Memory B cell (primary cell): Measurements from ENCODE around the gene C16orf74.

Experiments used
- ATAC-seq: fragments of 150-1000 bp; cut with Tn5 transposase; 2 replicates; pipeline ENCODE4 v1.10.0; 2021; ENCODE audit warnings: low read depth, mild to moderate bottlenecking, moderate library complexity
- DNase-seq, 2 donors: peaks; one replicate each; pipeline ENCODE4 v3.0.0; 2022; ENCODE audit warnings: low spot score in 2 of 2
- H3K27ac Mint-ChIP-seq: one replicate; pipeline ENCODE4 v1.8.0; 2022; ENCODE audit warnings: mild to moderate bottlenecking, moderate library complexity, mixed read lengths
- H3K27me3 Mint-ChIP-seq: one replicate; pipeline ENCODE4 v1.8.0; 2022; ENCODE audit warnings: mixed read lengths
- H3K36me3 Mint-ChIP-seq: one replicate; pipeline ENCODE4 v1.8.0; 2022; ENCODE audit warnings: mild to moderate bottlenecking, mixed read lengths
- H3K4me1 Mint-ChIP-seq: one replicate; pipeline ENCODE4 v1.8.0; 2022; ENCODE audit warnings: mixed read lengths
- H3K4me3 Mint-ChIP-seq: one replicate; pipeline ENCODE4 v1.8.0; 2022; ENCODE audit warnings: mild to moderate bottlenecking, moderate library complexity, mixed read lengths
- H3K9me3 Mint-ChIP-seq: one replicate; pipeline ENCODE4 v1.8.0; 2022; ENCODE audit warnings: mixed read lengths

C16orf74 gene

GRCh38 chr16:85711982-85712587 is 38.8 kb downstream of the C16orf74 start:
- Mint-ChIP-seq H3K4me3 (no peak overlapping the region), H3K9me3 (no peaks in the 10 kb centered on the region), H3K36me3 (peaks cover 10% of the 10 kb centered on the region), H3K27ac (no peak overlapping the region), H3K27me3 (no peaks in the 10 kb centered on the region), H3K4me1 (peaks cover 6% of the 10 kb centered on the region)
- DNase-seq (no peak), ATAC-seq (no peak)

DNA sequence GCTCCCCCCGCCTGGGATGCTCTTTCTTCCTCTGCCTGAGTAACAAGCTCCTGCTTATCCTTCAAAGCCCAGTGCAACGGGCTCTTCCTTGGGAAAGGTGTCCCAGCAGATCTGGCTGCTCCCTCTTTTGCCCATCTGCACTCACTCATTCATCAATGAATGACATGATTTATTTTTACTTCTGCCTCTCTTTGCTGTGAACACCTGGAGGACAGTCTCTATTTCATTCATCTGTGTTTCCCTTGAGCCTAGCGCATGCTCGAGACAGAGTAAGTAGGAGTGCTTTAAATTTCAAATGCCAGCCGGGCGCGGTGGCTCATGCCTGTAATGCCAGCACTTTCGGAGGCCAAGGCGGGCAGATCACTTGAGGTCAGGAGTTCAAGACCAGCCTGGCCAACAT is 40.2 kb downstream of the C16orf74 start:
- Mint-ChIP-seq H3K4me3 (no peak overlapping the region), H3K4me1 (peaks cover 6% of the 10 kb centered on the region), H3K27ac (no peak overlapping the region), H3K36me3 (peaks cover 14% of the 10 kb centered on the region), H3K27me3 (peaks cover 2% of the 10 kb centered on the region), H3K9me3 (no peaks in the 10 kb centered on the region)
- ATAC-seq, result no peak
- no peak for DNase-seq

- peaks cover 14% of the 10 kb centered on the region for H3K36me3 Mint-ChIP-seq
- no peak overlapping the region for H3K27ac Mint-ChIP-seq
- no peak for DNase-seq
- H3K9me3 Mint-ChIP-seq, result no peaks in the 10 kb centered on the region
- ATAC-seq, result no peak
- peaks cover 3% of the 10 kb centered on the region for H3K4me1 Mint-ChIP-seq
- no peak overlapping the region for H3K4me3 Mint-ChIP-seq
- peaks cover 2% of the 10 kb centered on the region for H3K27me3 Mint-ChIP-seq
Measured at GRCh38 chr16:85709766-85710585, 40.9 kb downstream of the C16orf74 start.

DNA sequence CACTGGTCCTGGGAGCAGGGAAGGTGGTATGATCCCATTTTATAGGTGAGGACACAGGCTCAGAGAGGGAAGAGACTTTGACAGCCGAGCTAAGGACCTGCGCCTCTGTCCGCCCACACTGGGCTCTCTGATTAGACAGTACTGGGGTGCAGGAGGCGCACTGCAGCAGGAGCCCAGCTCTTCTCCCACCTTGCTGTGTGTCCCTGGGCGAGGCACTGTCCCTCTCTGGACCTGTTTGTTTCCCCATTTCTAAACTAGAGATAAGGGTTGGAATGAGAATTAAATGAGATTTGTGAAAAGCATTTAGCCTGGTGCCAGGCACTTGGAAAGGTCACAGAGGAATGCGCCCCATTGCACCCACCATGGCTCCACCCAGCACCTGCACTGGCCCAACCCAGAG is 42.6 kb downstream of the C16orf74 start:
- Mint-ChIP-seq H3K4me1 (peaks cover 3% of the 10 kb centered on the region), H3K4me3 (no peak overlapping the region)

DNA sequence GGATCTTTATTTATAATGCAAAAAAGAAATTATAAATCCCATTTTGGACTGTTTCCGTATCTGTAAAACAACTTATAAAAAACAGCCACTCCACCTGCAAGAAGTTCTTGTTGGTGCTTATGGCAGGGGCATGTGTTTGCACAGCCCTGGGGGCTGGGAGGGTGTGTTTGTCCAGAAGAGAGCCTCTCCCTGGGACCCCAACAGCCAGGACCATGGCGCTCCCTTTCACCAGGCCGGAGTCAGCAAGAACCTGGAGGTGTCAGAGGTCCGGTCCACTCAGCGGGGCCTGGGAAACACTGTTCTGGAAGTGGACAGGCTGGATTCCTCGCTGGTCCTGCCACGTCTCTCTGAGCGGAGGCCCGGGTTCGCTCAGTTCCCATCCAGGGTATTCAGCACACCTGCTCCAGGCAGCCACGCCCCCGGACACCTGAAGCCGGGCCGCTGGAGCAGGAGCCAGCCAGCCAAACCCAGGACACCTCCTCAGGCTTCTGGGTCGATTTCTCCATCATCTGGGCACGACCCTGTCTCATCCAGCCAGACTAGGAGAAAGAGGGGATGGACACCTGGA is 43.3 kb downstream of the C16orf74 start:
- Mint-ChIP-seq H3K9me3 (no peaks in the 10 kb centered on the region), H3K4me1 (peaks cover 3% of the 10 kb centered on the region), H3K27ac (no peak overlapping the region), H3K27me3 (peaks cover 2% of the 10 kb centered on the region), H3K4me3 (no peak overlapping the region), H3K36me3 (peaks cover 12% of the 10 kb centered on the region)
- DNase-seq, result no peak
- ATAC-seq, result no peak

More for the DNA sequence above, 42.6 kb downstream of the C16orf74 start:
- Mint-ChIP-seq H3K27ac (no peak overlapping the region), H3K27me3 (peaks cover 2% of the 10 kb centered on the region), H3K36me3 (peaks cover 14% of the 10 kb centered on the region), H3K9me3 (no peaks in the 10 kb centered on the region)
- ATAC-seq (no peak), DNase-seq (no peak)

- H3K36me3 Mint-ChIP-seq, result peaks cover 6% of the 10 kb centered on the region
- DNase-seq (no peak), ATAC-seq (no peak)
- H3K4me3 Mint-ChIP-seq, result no peak overlapping the region
- peaks cover 3% of the 10 kb centered on the region for H3K4me1 Mint-ChIP-seq
- peaks cover 2% of the 10 kb centered on the region for H3K27me3 Mint-ChIP-seq
- no peak overlapping the region for H3K27ac Mint-ChIP-seq
- H3K9me3 Mint-ChIP-seq, result no peaks in the 10 kb centered on the region
Measured at GRCh38 chr16:85706449-85707034, 44.4 kb downstream of the C16orf74 start.

GRCh38 chr16:85704900-85705846 is 45.7 kb downstream of the C16orf74 start:
- no peaks in the 10 kb centered on the region for H3K9me3 Mint-ChIP-seq
- ATAC-seq (no peak), DNase-seq (no peak)
- H3K36me3 Mint-ChIP-seq, result peaks cover 3% of the 10 kb centered on the region
- peaks cover 3% of the 10 kb centered on the region for H3K4me1 Mint-ChIP-seq
- H3K27me3 Mint-ChIP-seq, result peaks cover 2% of the 10 kb centered on the region
- no peak overlapping the region for H3K4me3 Mint-ChIP-seq
- H3K27ac Mint-ChIP-seq, result no peak overlapping the region

GRCh38 chr16:85704011-85704410 is 46.9 kb downstream of the C16orf74 start:
- Mint-ChIP-seq H3K27ac (no peak overlapping the region), H3K36me3 (peaks cover 3% of the 10 kb centered on the region), H3K4me1 (peaks cover 3% of the 10 kb centered on the region), H3K9me3 (no peaks in the 10 kb centered on the region), H3K4me3 (no peak overlapping the region), H3K27me3 (peaks cover 2% of the 10 kb centered on the region)
- DNase-seq, result no peak
- no peak for ATAC-seq

GRCh38 chr16:85699628-85700027 is 51.3 kb downstream of the C16orf74 start:
- peaks cover 5% of the 10 kb centered on the region for H3K27me3 Mint-ChIP-seq
- H3K4me3 Mint-ChIP-seq, result no peak overlapping the region
- no peaks in the 10 kb centered on the region for H3K9me3 Mint-ChIP-seq
- H3K36me3 Mint-ChIP-seq, result no peaks in the 10 kb centered on the region
- H3K4me1 Mint-ChIP-seq, result no peaks in the 10 kb centered on the region
- DNase-seq, result no peak
- H3K27ac Mint-ChIP-seq, result no peak overlapping the region
- ATAC-seq, result no peak

- Mint-ChIP-seq H3K4me3 (no peak overlapping the region), H3K27me3 (peaks cover 5% of the 10 kb centered on the region), H3K36me3 (no peaks in the 10 kb centered on the region), H3K9me3 (no peaks in the 10 kb centered on the region), H3K4me1 (no peaks in the 10 kb centered on the region), H3K27ac (no peak overlapping the region)
- no peak for DNase-seq
- no peak for ATAC-seq
Measured at GRCh38 chr16:85698935-85699558, 51.8 kb downstream of the C16orf74 start.

GRCh38 chr16:85698459-85698891 is 52.4 kb downstream of the C16orf74 start:
- ATAC-seq (no peak), DNase-seq (no peak)
- Mint-ChIP-seq H3K9me3 (no peaks in the 10 kb centered on the region), H3K27ac (no peak overlapping the region), H3K36me3 (no peaks in the 10 kb centered on the region), H3K4me3 (no peak overlapping the region), H3K27me3 (peaks cover 5% of the 10 kb centered on the region), H3K4me1 (no peaks in the 10 kb centered on the region)

DNA sequence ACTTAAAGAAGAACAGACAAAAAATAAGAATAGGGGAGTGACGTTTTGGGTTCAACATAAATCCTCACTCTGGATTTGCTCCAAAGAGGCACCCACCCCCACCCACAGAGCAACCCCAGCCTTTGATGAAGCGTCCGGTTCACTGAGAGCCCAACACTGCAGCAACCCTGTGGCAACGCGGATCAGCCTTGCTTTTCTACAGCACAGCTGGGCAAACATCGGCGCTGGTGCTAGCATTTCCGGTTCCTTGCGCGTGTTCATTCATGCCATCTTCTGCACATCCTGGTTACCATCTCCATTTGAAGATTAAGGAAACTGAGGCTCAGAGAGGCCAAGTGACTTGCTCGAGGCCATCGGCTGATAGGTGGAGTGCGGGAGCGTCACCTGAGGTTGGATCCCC is 53.5 kb downstream of the C16orf74 start:
- ATAC-seq, result no peak
- no peak for DNase-seq
- no peaks in the 10 kb centered on the region for H3K9me3 Mint-ChIP-seq
- H3K4me3 Mint-ChIP-seq, result no peak overlapping the region
- H3K27me3 Mint-ChIP-seq, result peaks cover 7% of the 10 kb centered on the region
- H3K36me3 Mint-ChIP-seq, result no peaks in the 10 kb centered on the region
- H3K27ac Mint-ChIP-seq, result no peak overlapping the region
- H3K4me1 Mint-ChIP-seq, result no peaks in the 10 kb centered on the region

DNA sequence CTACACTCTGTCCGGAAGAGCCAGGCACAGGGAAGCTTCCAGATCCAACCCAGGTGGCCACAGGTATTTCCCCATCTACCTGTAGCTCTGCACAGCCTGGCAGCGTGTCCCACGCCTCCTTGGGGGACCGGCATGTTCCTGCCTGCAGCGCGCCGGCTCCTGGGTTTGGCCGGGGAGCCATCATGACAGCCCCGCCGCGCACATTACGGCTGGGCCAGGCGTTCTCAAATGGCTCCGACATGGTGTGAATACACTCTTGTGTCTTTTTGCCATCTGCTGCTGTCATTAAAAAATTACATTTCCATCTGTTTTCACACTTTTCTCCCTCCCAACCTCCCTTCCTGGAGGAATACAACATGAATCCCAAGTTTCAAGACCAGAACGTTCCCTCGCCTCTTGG is 54.1 kb downstream of the C16orf74 start:
- no peaks in the 10 kb centered on the region for H3K4me1 Mint-ChIP-seq
- peaks cover 7% of the 10 kb centered on the region for H3K27me3 Mint-ChIP-seq
- no peaks in the 10 kb centered on the region for H3K36me3 Mint-ChIP-seq
- no peaks in the 10 kb centered on the region for H3K9me3 Mint-ChIP-seq
- H3K4me3 Mint-ChIP-seq, result no peak overlapping the region
- no peak for ATAC-seq
- no peak overlapping the region for H3K27ac Mint-ChIP-seq
- no peak for DNase-seq
